ENCODE measurements around the gene RAD50. TPM values are rescaled to one million over a fixed set of nuclear protein-coding genes. Genes with fewer than 3 reads are reported as not detected.

The RAD50 gene
- total and polyA plus RNA-seq, 12 donors, result 5.4 to 41.6 (median 28.7) TPM

DNA sequence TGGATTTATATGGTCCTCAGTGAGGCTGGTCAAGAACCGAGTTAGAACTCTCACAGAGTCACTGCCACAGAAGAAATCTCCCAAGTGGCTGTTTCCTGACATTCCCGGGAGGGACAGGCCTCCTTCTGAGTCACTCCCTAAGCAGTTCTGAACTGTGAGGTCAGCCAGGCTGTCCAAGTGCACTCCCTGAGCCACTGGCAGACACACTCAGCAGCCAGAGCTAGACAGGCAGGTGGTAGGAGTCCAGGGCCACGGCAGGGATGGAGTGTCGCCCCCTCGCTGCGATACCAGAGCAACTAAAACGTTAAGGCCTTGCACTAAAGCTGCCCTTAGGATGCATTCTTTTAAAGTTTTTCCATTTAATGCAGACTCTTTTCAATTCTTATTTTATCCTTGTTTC, 120.4 kb downstream of the RAD50 start:
- intact Hi-C loops (cut with DNase I), result no loop called here
- Histone ChIP-seq H3K4me1 (replicated peaks in 1 of 2) (peaks cover 0 to 6% of the 10 kb centered on the region in 2 donors), H3K27ac (no peak overlapping the region), H3K27me3 (no peaks in the 10 kb centered on the region), H3K36me3 (replicated peaks in 1 of 2) (no peaks in the 10 kb centered on the region), H3K4me3 (no peak overlapping the region), H3K9me3 (replicated peaks in 1 of 3) (no peaks in the 10 kb centered on the region)
- TF ChIP-seq POLR2A (IDR thresholded peaks at IDR 0.05), result peak in 1 of 2 donors; percentile 20
- TF ChIP-seq, protein P1, sequence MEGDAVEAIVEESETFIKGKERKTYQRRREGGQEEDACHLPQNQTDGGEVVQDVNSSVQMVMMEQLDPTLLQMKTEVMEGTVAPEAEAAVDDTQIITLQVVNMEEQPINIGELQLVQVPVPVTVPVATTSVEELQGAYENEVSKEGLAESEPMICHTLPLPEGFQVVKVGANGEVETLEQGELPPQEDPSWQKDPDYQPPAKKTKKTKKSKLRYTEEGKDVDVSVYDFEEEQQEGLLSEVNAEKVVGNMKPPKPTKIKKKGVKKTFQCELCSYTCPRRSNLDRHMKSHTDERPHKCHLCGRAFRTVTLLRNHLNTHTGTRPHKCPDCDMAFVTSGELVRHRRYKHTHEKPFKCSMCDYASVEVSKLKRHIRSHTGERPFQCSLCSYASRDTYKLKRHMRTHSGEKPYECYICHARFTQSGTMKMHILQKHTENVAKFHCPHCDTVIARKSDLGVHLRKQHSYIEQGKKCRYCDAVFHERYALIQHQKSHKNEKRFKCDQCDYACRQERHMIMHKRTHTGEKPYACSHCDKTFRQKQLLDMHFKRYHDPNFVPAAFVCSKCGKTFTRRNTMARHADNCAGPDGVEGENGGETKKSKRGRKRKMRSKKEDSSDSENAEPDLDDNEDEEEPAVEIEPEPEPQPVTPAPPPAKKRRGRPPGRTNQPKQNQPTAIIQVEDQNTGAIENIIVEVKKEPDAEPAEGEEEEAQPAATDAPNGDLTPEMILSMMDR (IDR thresholded peaks at IDR 0.05), result peak; percentile 24 to 53 (median 45)
- 22 to 35% (median 30%) methylated on average over 5 to 7 of the region's 7 CpGs for WGBS, 4 donors
- DNase-seq, result peak; percentile 65 to 89 (median 88)

DNA sequence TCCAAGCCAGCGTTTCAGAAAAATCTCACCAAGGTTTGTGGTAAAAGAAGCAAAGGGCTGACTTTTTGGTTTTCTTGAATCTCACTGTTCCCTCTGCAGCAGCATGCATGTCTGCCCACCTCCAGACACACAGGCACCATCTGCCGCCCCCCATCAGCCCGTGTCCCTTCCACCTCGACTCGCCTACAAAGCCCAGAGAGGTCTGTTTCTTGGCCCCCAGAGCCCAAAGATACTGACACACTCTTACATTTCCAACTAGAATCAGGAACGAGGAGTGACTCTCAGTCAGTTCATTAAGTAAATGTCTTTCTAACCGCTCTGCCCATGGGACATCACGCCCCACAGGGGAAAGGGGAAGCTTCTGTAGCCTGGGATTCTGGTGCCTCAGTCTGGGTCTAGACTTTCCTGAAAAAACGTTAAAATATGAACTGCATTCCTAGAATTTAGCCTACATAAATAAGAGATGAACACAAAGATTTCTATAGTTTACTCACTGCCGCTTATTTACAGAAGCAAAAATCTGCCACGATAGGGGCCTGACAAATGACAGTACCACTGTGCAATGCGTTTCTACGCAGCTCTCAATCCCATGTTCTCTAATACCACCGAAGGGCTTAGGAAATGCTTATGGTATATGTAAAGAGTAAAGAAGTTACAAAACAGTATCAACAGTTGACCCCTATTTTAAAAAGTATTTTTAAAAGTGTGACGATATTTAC, 121.1 kb downstream of the RAD50 start:
- peak in 1 of 7 donors; percentile 31 for DNase-seq
- Histone ChIP-seq H3K4me1 (replicated peaks in 1 of 2) (peaks cover 0 to 6% of the 10 kb centered on the region in 2 donors), H3K27ac (no peak overlapping the region), H3K9me3 (replicated peaks in 1 of 3) (no peaks in the 10 kb centered on the region), H3K27me3 (no peaks in the 10 kb centered on the region), H3K36me3 (replicated peaks in 1 of 2) (no peaks in the 10 kb centered on the region), H3K4me3 (no peak overlapping the region)
- TF ChIP-seq, protein P1 (IDR thresholded peaks at IDR 0.05), result no peak
- no peak for TF ChIP-seq POLR2A (IDR thresholded peaks at IDR 0.05)
- WGBS, 4 donors, result 88 to 91% (median 90%) methylated on average over 15 of the region's 15 CpGs
- intact Hi-C loops (cut with DNase I), result no loop called here

DNA sequence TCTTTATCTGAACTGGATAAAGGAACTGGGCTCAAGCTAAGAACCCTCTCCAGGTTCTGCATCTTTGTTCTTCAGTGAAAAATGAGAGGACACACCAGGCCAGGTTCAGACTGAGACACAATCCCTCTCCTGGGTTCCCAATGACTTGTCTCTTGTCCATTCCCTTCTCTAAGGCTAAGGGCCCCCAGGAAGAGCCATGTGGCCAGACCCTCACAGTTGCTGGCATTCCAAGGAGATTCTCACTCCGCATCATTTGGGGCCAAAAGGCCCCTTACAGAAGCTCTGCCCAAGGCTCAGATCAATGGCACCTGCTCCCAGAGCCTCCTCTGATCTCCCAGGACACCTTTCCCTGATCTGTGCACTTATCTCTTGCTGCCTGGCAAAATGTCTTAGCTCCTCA, 122.0 kb downstream of the RAD50 start:
- no peak for TF ChIP-seq POLR2A (IDR thresholded peaks at IDR 0.05)
- TF ChIP-seq, protein P1 (IDR thresholded peaks at IDR 0.05), result no peak
- WGBS, 4 donors, result 90 to 100% (median 95%) methylated on average over 1 of the region's 1 CpG
- intact Hi-C loops (cut with DNase I), result no loop called here

DNA sequence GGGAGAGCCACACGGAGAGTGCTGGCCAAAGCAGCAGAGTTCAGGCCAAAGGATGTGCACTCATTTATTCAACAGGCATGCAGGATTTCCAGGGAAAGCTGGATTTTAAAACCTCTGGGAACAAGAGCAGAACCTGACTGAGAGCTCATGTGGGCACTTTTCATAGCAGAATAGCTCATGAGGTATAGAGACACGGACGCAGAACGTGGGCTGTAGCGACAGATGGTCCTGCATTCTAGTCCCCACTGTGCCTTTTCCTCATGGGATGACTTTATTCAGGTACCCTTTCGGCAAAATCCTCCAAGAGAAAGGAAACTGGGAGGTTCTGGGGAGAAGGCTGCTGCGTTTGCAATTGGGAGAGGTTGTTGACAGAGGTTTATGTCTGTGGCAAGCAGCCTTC, 122.4 kb downstream of the RAD50 start:
- peaks cover 0 to 6% of the 10 kb centered on the region in 2 donors for H3K4me1 ChIP-seq (replicated peaks in 1 of 2)
- TF ChIP-seq, protein P1 (IDR thresholded peaks at IDR 0.05), result no peak
- H3K27ac ChIP-seq, result no peak overlapping the region
- H3K4me3 ChIP-seq, result no peak overlapping the region
- intact Hi-C loops (cut with DNase I), result no loop called here
- H3K9me3 ChIP-seq (replicated peaks in 1 of 3), result no peaks in the 10 kb centered on the region
- H3K36me3 ChIP-seq (replicated peaks in 1 of 2), result no peaks in the 10 kb centered on the region
- WGBS, 4 donors, result 93 to 98% (median 97%) methylated on average over 7 of the region's 7 CpGs
- no peaks in the 10 kb centered on the region for H3K27me3 ChIP-seq
- DNase-seq, result peak in 1 of 7 donors; percentile 18

More for the DNA sequence above, 122.0 kb downstream of the RAD50 start:
- peak in 1 of 7 donors; percentile 17 for DNase-seq
- no peak overlapping the region for H3K27ac ChIP-seq
- H3K4me1 ChIP-seq (replicated peaks in 1 of 2), result peaks cover 0 to 6% of the 10 kb centered on the region in 2 donors
- no peak overlapping the region for H3K4me3 ChIP-seq
- H3K27me3 ChIP-seq, result no peaks in the 10 kb centered on the region
- no peaks in the 10 kb centered on the region for H3K36me3 ChIP-seq (replicated peaks in 1 of 2)
- no peaks in the 10 kb centered on the region for H3K9me3 ChIP-seq (replicated peaks in 1 of 3)

Measured in adrenal gland (tissue), 12 donors.